Measurements from ENCODE around the gene TMEM263.

- no peak for TF ChIP-seq CTCF (conservative IDR thresholded peaks at IDR 0.05; ENCODE audit: low read length)
- TF ChIP-seq EZH2phosphoT487 (IDR thresholded peaks at IDR 0.05; ENCODE audit: borderline replicate concordance, low read depth, low read length) = no peak
Observed at GRCh38 chr12:106955377-106956047, at the start of gene TMEM263.

All from OCI-LY7 (cell line).